Lower leg skin (tissue), 4 donors: Measurements from ENCODE around the gene NFKBIB. TPM values are rescaled to one million over a fixed set of nuclear protein-coding genes. Genes with fewer than 3 reads are reported as not detected.

Experiments
- DNase-seq, 2 donors: peaks; one replicate each; pipeline ENCODE4 v3.0.0-alpha.2; 2019; ENCODE audit warnings: low spot score in 2 of 2
- H3K4me3 ChIP-seq: fragments of 200-600 bp; sonication (generic); 2 replicates; pipeline ENCODE4 v1.5.1; 2017; ENCODE audit warnings: mild to moderate bottlenecking, low read depth; ENCODE audit not compliant: poor library complexity, severe bottlenecking
- POLR2A ChIP-seq, 2 donors: fragments of 450-650 bp; IDR thresholded peaks; one replicate each; pipeline ENCODE4 v1.6.1; 2016 to 2017; ENCODE audit warnings: antibody characterized with exemption in 2 of 2, mild to moderate bottlenecking in 1 of 2, moderate library complexity in 1 of 2
- WGBS, 2 donors: methylation state at CpG; one replicate each; pipeline ENCODE4 v1.1.5; 2018; 5-methylcytosine and 5-hydroxymethylcytosine counted together
- intact Hi-C: fragments of 100-400 bp; cut with DNase I; formaldehyde crosslinking; loops from one replicate; pipeline ENCODE4 v1.15.0; 2023; ENCODE audit warnings: low total_unique reads
- total RNA-seq, 4 donors: library from RNA; depleted of rRNA; stranded (reverse); fragments of >200 nt; gene quantifications; one replicate each; pipeline ENCODE4 v1.1.0, GENCODE V29; 2016
- TF ChIP-seq, protein P1 (sequence below), 3 donors: fragments of 450-650 bp; IDR thresholded peaks; one replicate each; pipeline ENCODE4 v1.5.1; 2016; ENCODE audit warnings: antibody characterized with exemption in 3 of 3, mild to moderate bottlenecking in 3 of 3, moderate library complexity in 2 of 3

Gene NFKBIB
- total RNA-seq, 4 donors from 2014 or later, result 26.9 to 51.2 (median 31.5) TPM

DNA sequence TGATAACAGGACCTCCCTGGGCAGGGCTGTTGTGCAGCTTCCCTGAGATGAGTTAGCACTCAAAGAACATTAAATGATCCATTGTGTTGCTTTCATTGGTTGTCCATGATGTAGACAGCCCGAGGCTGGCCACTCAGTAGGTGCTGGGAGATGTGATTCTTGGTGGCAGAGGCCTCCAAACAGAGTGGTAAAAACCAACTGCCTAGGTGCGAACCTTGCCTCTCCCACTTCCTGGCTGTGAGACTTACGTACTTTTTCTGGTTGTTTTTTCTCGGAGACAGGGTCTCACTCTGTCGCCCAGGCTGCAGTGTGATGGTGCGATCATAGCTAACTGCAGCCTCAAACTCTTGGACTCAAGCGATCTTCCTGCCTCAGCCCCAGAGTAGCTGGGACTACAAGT, 24.6 kb downstream of the NFKBIB start:
- TF ChIP-seq, protein P1, sequence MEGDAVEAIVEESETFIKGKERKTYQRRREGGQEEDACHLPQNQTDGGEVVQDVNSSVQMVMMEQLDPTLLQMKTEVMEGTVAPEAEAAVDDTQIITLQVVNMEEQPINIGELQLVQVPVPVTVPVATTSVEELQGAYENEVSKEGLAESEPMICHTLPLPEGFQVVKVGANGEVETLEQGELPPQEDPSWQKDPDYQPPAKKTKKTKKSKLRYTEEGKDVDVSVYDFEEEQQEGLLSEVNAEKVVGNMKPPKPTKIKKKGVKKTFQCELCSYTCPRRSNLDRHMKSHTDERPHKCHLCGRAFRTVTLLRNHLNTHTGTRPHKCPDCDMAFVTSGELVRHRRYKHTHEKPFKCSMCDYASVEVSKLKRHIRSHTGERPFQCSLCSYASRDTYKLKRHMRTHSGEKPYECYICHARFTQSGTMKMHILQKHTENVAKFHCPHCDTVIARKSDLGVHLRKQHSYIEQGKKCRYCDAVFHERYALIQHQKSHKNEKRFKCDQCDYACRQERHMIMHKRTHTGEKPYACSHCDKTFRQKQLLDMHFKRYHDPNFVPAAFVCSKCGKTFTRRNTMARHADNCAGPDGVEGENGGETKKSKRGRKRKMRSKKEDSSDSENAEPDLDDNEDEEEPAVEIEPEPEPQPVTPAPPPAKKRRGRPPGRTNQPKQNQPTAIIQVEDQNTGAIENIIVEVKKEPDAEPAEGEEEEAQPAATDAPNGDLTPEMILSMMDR (IDR thresholded peaks at IDR 0.05), result no peak
- TF ChIP-seq POLR2A (IDR thresholded peaks at IDR 0.05), result no peak
- DNase-seq, result no peak
- H3K4me3 ChIP-seq, result no peak overlapping the region
- intact Hi-C loops, result loop anchor here (10.0 kb wide), 1 partner anchor 200 kb away; no protein-coding TSS in a partner anchor
- WGBS, 2 donors, result 96 to 97% methylated on average over 7 of the region's 7 CpGs

DNA sequence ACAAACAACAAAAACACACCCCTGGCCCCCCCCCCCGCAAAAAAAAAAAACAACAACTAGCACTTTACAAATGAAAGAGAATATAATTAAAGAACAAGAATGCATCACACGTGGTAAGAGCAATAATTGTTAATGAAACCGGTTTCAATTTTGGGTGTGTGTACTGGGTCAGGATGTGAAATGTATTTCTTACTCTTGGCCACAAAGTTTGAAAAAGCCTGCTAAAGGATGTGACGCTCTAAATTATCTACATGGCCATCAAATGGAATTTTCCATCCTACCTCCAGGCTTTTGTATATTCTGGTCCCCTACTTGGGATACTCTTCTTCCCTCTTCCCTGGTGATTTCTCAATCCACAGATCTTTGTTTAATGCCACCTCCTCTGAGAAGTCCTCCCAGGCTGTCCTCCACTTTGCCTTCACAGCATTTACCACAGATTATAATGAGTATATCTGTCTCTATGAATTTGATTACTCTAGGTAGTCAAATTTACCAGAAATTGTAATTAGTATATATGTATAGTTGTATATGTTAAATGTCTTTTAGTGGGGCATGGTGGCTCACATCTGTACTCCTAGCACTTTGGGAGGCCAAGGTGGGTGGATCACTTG, 28.7 kb downstream of the NFKBIB start:
- H3K4me3 ChIP-seq, result no peak overlapping the region
- intact Hi-C loops, result loop anchor here (10.0 kb wide), 1 partner anchor 204 kb away; no protein-coding TSS in a partner anchor
- 70 to 77% methylated on average over 4 of the region's 4 CpGs for WGBS, 2 donors
- no peak for TF ChIP-seq POLR2A (IDR thresholded peaks at IDR 0.05)
- TF ChIP-seq, protein P1 (IDR thresholded peaks at IDR 0.05), result no peak
- DNase-seq, result no peak

DNA sequence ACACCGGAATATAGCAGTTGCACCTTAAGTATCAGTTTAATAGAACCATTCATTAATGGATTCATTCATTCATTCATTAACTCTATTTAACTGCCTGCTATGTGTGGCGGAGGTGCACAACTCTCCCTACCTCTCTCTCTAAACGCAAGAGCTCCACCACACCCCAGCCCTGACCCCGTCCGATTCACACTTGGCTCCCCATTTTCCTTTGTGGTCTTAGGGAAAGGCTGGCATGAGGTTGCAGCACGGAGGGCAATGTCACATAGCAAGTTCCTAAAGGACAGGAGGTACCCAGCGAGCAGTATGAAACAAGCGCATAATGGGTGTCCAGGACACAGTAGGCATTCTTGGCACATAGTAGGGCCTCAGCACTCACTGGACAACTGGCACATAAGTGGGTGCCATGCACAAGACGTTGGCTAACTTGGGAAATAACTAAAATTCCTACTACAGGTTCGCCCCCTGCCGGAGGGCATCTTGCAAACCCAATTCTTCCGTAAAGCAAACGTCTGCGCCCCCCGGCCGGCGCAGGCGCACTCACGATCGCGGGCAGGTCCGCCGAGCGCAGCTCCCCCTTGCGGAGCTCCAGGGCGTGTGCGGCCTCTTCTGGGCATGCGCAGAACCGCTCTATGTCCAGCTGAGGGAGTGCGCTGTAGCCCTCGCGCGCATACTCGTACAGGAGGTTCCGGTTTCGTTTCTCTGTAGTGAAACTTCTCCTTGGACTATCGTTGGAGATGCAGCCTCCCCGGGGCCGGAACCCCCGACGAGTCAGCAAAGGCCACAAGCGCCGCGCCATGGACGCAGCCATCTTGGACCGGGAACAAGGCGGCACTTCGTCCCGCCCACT, 30.4 kb downstream of the NFKBIB start, which contains the start of gene SARS2:
SARS2 (minus strand) TSS at position 835 of the 847 bp plus-strand sequence; CDS start at position 808, 27 bp downstream.
- TF ChIP-seq POLR2A (IDR thresholded peaks at IDR 0.05), result no peak
- TF ChIP-seq, protein P1 (IDR thresholded peaks at IDR 0.05), result peak in 1 of 3 donors; percentile 96
- DNase-seq, result peak; percentile 88 to 98
- intact Hi-C loops, result loop anchor here (10.0 kb wide), 1 partner anchor 205 kb away; no protein-coding TSS in a partner anchor
- 2% methylated on average over 41 to 49 of the region's 49 CpGs for WGBS, 2 donors
- H3K4me3 ChIP-seq, result peak within 1 kb of the TSS; percentile 66

DNA sequence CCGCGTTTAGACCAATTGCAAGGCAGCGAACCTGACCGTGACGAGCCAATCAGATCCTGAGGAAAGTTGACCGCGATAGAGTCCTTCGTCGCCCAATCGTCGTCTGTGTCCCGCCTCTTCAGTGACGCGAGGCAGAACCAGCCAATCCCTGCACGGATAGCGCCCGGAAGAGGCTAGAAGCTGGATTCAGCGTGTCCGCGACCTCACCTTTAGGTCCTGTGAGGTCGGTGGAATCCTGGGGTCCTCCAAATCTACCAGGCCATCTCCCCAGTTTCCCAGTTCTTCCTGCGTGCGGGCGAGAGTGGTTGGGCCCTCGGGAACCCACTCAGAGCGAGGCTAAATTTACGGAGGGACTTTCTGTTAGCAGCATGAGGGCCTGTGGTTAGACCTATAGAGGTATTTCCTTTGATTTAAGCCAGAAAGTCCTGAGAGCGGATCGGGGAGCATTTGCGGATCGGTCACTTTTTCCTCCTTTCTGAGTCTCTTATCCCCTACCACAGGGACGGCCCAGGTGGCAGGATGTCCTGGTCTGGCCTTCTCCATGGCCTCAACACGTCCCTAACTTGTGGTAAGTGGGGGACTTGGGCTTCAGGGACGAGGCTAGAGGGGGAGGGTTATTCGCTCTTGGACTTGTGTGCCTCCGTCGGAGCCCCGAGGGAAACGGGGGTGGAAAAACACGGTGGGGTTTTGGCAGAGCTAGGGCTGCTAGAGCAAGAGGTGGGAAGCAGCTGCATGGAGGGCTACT, 31.2 kb downstream of the NFKBIB start, which contains the start of gene MRPS12:
MRPS12 (plus strand) TSS at position 169 of the 745 bp plus-strand sequence; CDS start at position 520, 351 bp downstream.
- intact Hi-C loops, result no loop called here
- peak; percentile 99 to 100 for DNase-seq
- WGBS, 2 donors, result 0 to 1% methylated on average over 38 to 40 of the region's 40 CpGs
- no peak for TF ChIP-seq POLR2A (IDR thresholded peaks at IDR 0.05)
- TF ChIP-seq, protein P1 (IDR thresholded peaks at IDR 0.05), result no peak
- H3K4me3 ChIP-seq, result peak within 1 kb of the TSS; percentile 66

DNA sequence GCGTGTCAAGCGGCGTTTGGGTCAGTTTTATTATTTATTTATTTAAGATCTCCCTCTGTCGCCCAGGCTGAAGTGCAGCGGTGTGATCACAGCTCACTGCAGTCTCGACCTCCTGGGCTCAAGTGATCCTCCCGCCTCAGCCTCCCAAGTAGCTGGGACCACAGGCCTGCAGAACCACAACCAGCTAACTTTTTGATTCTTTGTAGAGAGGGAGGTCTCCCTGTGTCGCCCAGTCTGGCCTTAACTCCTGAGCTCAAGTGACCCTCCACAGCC, 31.7 kb downstream of the NFKBIB start:
- WGBS, 2 donors, result 31 to 33% methylated on average over 8 of the region's 8 CpGs
- DNase-seq, result no peak
- TF ChIP-seq POLR2A (IDR thresholded peaks at IDR 0.05), result no peak
- TF ChIP-seq, protein P1 (IDR thresholded peaks at IDR 0.05), result no peak
- intact Hi-C loops, result no loop called here
- H3K4me3 ChIP-seq, result peak overlapping the region; percentile 66
